ENCODE data around the gene HSPA4L. TPM values are rescaled to one million over a fixed set of nuclear protein-coding genes. Genes with fewer than 3 reads are reported as not detected.

The HSPA4L gene
- total RNA-seq, 1 experiment from 2014 or later, result 8.7 TPM

- Histone ChIP-seq H3K27me3 (ENCODE audit: low read length) (no peaks in the 10 kb centered on the region), H3K36me3 (ENCODE audit: low read depth, low read length) (no peaks in the 10 kb centered on the region), H3K9ac (ENCODE audit: low read length) (no peak overlapping the region), H3K4me1 (ENCODE audit: insufficient read depth, low read length) (no peaks in the 10 kb centered on the region), H3K27ac (ENCODE audit: low read length) (no peak overlapping the region), H3K9me3 (ENCODE audit: low read length) (no peaks in the 10 kb centered on the region), H3K9me2 (replicated peaks; ENCODE audit: low read length) (no peaks in the 10 kb centered on the region), H3K4me3 (ENCODE audit: low read length) (no peak overlapping the region), H3K79me2 (ENCODE audit: low read length) (no peaks in the 10 kb centered on the region), H2AFZ (ENCODE audit: low read length) (no peak overlapping the region), H4K20me1 (ENCODE audit: low read length) (no peaks in the 10 kb centered on the region), H3F3A (ENCODE audit: low read length, unreplicated experiment) (no peaks in the 10 kb centered on the region), H3K4me2 (ENCODE audit: low read length) (no peak overlapping the region)
- CTCF ChIA-PET, result no interaction called here
- intact Hi-C loops (cut with micrococcal nuclease), result no loop called here
- DNase-seq, result no peak
- ATAC-seq, result no peak
- no TSS peak for BruUV-seq (replicated peaks)
- no peak for TF ChIP-seq EZH2phosphoT487 (IDR thresholded peaks at IDR 0.05; ENCODE audit: borderline replicate concordance, low read length)
- TF ChIP-seq EZH2 (IDR thresholded peaks at IDR 0.05; ENCODE audit: low read length, unreplicated experiment), result no peak
- TF ChIP-seq CTCF (conservative IDR thresholded peaks at IDR 0.05; ENCODE audit: low read depth, low read length), result no peak
- POLR2A ChIA-PET (ENCODE audit: unreplicated experiment), result no interaction called here
These were observed 47.1 kb upstream of the HSPA4L start for GRCh38 chr4:127734976-127735375.

GRCh38 chr4:127737295-127737694 lies 44.8 kb upstream of the HSPA4L start:
- H3K9me2 ChIP-seq (replicated peaks; ENCODE audit: low read length), result no peaks in the 10 kb centered on the region
- no peaks in the 10 kb centered on the region for H3K79me2 ChIP-seq (ENCODE audit: low read length)
- no peak for TF ChIP-seq EZH2 (IDR thresholded peaks at IDR 0.05; ENCODE audit: low read length, unreplicated experiment)
- TF ChIP-seq EZH2phosphoT487 (IDR thresholded peaks at IDR 0.05; ENCODE audit: borderline replicate concordance, low read length), result no peak
- no peak for TF ChIP-seq CTCF (conservative IDR thresholded peaks at IDR 0.05; ENCODE audit: low read depth, low read length)
- H4K20me1 ChIP-seq (ENCODE audit: low read length), result no peaks in the 10 kb centered on the region
- intact Hi-C loops (cut with micrococcal nuclease), result no loop called here
- BruUV-seq (replicated peaks), result no TSS peak
- no peaks in the 10 kb centered on the region for H3K9me3 ChIP-seq (ENCODE audit: low read length)
- ChIA-PET CTCF (no interaction called here), POLR2A (ENCODE audit: unreplicated experiment) (no interaction called here)
- H2AFZ ChIP-seq (ENCODE audit: low read length), result no peak overlapping the region
- ATAC-seq (no peak), DNase-seq (no peak)
- no peaks in the 10 kb centered on the region for H3K36me3 ChIP-seq (ENCODE audit: low read depth, low read length)
- no peak overlapping the region for H3K4me3 ChIP-seq (ENCODE audit: low read length)
- no peaks in the 10 kb centered on the region for H3K4me1 ChIP-seq (ENCODE audit: insufficient read depth, low read length)
- H3K27ac ChIP-seq (ENCODE audit: low read length), result no peak overlapping the region
- H3K4me2 ChIP-seq (ENCODE audit: low read length), result no peak overlapping the region
- no peak overlapping the region for H3K9ac ChIP-seq (ENCODE audit: low read length)
- H3F3A ChIP-seq (ENCODE audit: low read length, unreplicated experiment), result no peaks in the 10 kb centered on the region
- H3K27me3 ChIP-seq (ENCODE audit: low read length), result no peaks in the 10 kb centered on the region

- no peaks in the 10 kb centered on the region for H3K36me3 ChIP-seq (ENCODE audit: low read depth, low read length)
- H3K9me3 ChIP-seq (ENCODE audit: low read length), result no peaks in the 10 kb centered on the region
- H3K27ac ChIP-seq (ENCODE audit: low read length), result no peak overlapping the region
- no peak for DNase-seq
- CTCF ChIA-PET, result no interaction called here
- H4K20me1 ChIP-seq (ENCODE audit: low read length), result no peaks in the 10 kb centered on the region
- no peak overlapping the region for H3K4me2 ChIP-seq (ENCODE audit: low read length)
- no peaks in the 10 kb centered on the region for H3F3A ChIP-seq (ENCODE audit: low read length, unreplicated experiment)
- no peak for TF ChIP-seq EZH2 (IDR thresholded peaks at IDR 0.05; ENCODE audit: low read length, unreplicated experiment)
- TF ChIP-seq CTCF (conservative IDR thresholded peaks at IDR 0.05; ENCODE audit: low read depth, low read length), result no peak
- TF ChIP-seq EZH2phosphoT487 (IDR thresholded peaks at IDR 0.05; ENCODE audit: borderline replicate concordance, low read length), result no peak
- BruUV-seq (replicated peaks), result no TSS peak
- H3K4me1 ChIP-seq (ENCODE audit: insufficient read depth, low read length), result no peaks in the 10 kb centered on the region
- H3K9ac ChIP-seq (ENCODE audit: low read length), result no peak overlapping the region
- H3K9me2 ChIP-seq (replicated peaks; ENCODE audit: low read length), result no peaks in the 10 kb centered on the region
- intact Hi-C loops (cut with micrococcal nuclease), result no loop called here
- H3K4me3 ChIP-seq (ENCODE audit: low read length), result no peak overlapping the region
- no peaks in the 10 kb centered on the region for H3K27me3 ChIP-seq (ENCODE audit: low read length)
- no peaks in the 10 kb centered on the region for H3K79me2 ChIP-seq (ENCODE audit: low read length)
- H2AFZ ChIP-seq (ENCODE audit: low read length), result no peak overlapping the region
- no peak for ATAC-seq
- POLR2A ChIA-PET (ENCODE audit: unreplicated experiment), result no interaction called here
These were observed 40.9 kb upstream of the HSPA4L start for GRCh38 chr4:127741247-127741646.

Data from PC-3 (cell line).